HEK293T (cell line): Measurements from ENCODE around the gene CNNM4.

Source experiments
- CTCF ChIA-PET: fragments of 350-600 bp; formaldehyde crosslinking; extraction: SDS; loops from one replicate; lab custom pipeline; 2021; ENCODE audit warnings: antibody characterized with exemption, inconsistent platforms; lab: Yijun Ruan, JAX
- POLR2A ChIA-PET: fragments of 350-600 bp; formaldehyde crosslinking; extraction: SDS; loops from one replicate; lab custom pipeline; 2020; ENCODE audit warnings: antibody characterized with exemption, inconsistent platforms; lab: Yijun Ruan, JAX
- DNase-seq: peaks from one replicate; pipeline ENCODE4 v3.0.0; 2012; ENCODE audit warnings: mixed read lengths; ENCODE audit errors: extremely low spot score
- ARNT ChIP-seq: fragments of 450-650 bp; IDR thresholded peaks from 2 replicates; pipeline ENCODE4 v1.6.1; 2017; ENCODE audit warnings: mild to moderate bottlenecking
- BHLHE40 ChIP-seq: fragments of 450-650 bp; IDR thresholded peaks from 2 replicates; pipeline ENCODE4 v1.6.1; 2016; ENCODE audit warnings: mild to moderate bottlenecking, moderate library complexity, borderline replicate concordance
- CTBP1 ChIP-seq: fragments of 450-650 bp; IDR thresholded peaks from 2 replicates; pipeline ENCODE4 v1.6.1; 2016; ENCODE audit warnings: borderline replicate concordance
- ELF4 ChIP-seq: fragments of 450-650 bp; IDR thresholded peaks from 2 replicates; pipeline ENCODE4 v1.6.1; 2017; ENCODE audit warnings: antibody characterized with exemption
- FOXA1 ChIP-seq: fragments of 450-650 bp; IDR thresholded peaks from 2 replicates; pipeline ENCODE4 v1.6.1; 2016; ENCODE audit warnings: mild to moderate bottlenecking
- FOXK2 ChIP-seq: fragments of 450-650 bp; IDR thresholded peaks from 2 replicates; pipeline ENCODE4 v1.6.1; 2016; ENCODE audit warnings: mild to moderate bottlenecking
- FOXM1 ChIP-seq: fragments of 450-650 bp; IDR thresholded peaks from 2 replicates; pipeline ENCODE4 v1.6.1; 2017; ENCODE audit warnings: mild to moderate bottlenecking, borderline replicate concordance
- HDGF ChIP-seq: fragments of 450-650 bp; IDR thresholded peaks from 2 replicates; pipeline ENCODE4 v1.6.1; 2017; ENCODE audit warnings: antibody characterized with exemption, borderline replicate concordance
- L3MBTL2 ChIP-seq: fragments of 450-650 bp; conservative IDR thresholded peaks from 2 replicates; pipeline ENCODE4 v1.6.1; 2016; ENCODE audit warnings: mild to moderate bottlenecking
- LEF1 ChIP-seq: fragments of 450-650 bp; IDR thresholded peaks from 2 replicates; pipeline ENCODE4 v1.6.1; 2017; ENCODE audit warnings: mild to moderate bottlenecking, borderline replicate concordance
- NFRKB ChIP-seq: fragments of 450-650 bp; IDR thresholded peaks from 2 replicates; pipeline ENCODE4 v1.6.1; 2016; ENCODE audit warnings: mild to moderate bottlenecking, moderate library complexity
- PKNOX1 ChIP-seq: fragments of 450-650 bp; IDR thresholded peaks from 2 replicates; pipeline ENCODE4 v1.6.1; 2016
- SP1 ChIP-seq: fragments of 450-650 bp; IDR thresholded peaks from 2 replicates; pipeline ENCODE4 v1.6.1; 2017
- SUZ12 ChIP-seq: fragments of 450-650 bp; IDR thresholded peaks from 2 replicates; pipeline ENCODE4 v1.6.1; 2016; ENCODE audit warnings: mild to moderate bottlenecking
- TARDBP ChIP-seq: fragments of 450-650 bp; IDR thresholded peaks from 2 replicates; pipeline ENCODE4 v1.6.1; 2016
- ZNF384 ChIP-seq: fragments of 450-650 bp; IDR thresholded peaks from 2 replicates; pipeline ENCODE4 v1.6.1; 2016

CNNM4 gene

GRCh38 chr2:96811917-96812316 is 51.2 kb downstream of the CNNM4 start:
- CTCF ChIA-PET: no interaction called here
- POLR2A ChIA-PET: no interaction called here
- TF ChIP-seq SUZ12: no peak
- no peak for TF ChIP-seq FOXK2
- TF ChIP-seq CTBP1: no peak
- TF ChIP-seq ELF4: no peak
- no peak for TF ChIP-seq SP1
- TF ChIP-seq L3MBTL2: no peak
- no peak for DNase-seq

- POLR2A ChIA-PET: interaction anchor here (1.2 kb wide), 2 partner anchors 44 to 53 kb away, joined by 3 read pairs; partner anchors contain the start of genes ANKRD39 and CNNM4
- TF ChIP-seq ZNF384: no peak
- TF ChIP-seq FOXA1: no peak
- TF ChIP-seq FOXK2: no peak
- TF ChIP-seq LEF1: no peak
- no peak for TF ChIP-seq NFRKB
- no peak for TF ChIP-seq HDGF
- no peak for TF ChIP-seq SUZ12
- TF ChIP-seq L3MBTL2: no peak
- no peak for TF ChIP-seq FOXM1
- no peak for TF ChIP-seq CTBP1
- no peak for TF ChIP-seq TARDBP
- TF ChIP-seq ARNT: no peak
- CTCF ChIA-PET: interaction anchor here (0.6 to 1.0 kb wide), 2 partner anchors 13 to 28 kb away, joined by 4 to 5 read pairs; no protein-coding TSS in a partner anchor
These were observed 53.0 kb downstream of the CNNM4 start for GRCh38 chr2:96813656-96814055.

GRCh38 chr2:96815326-96816126 is 54.8 kb downstream of the CNNM4 start:
- CTCF ChIA-PET: interaction anchor here (0.8 to 1.1 kb wide), 3 partner anchors 15 to 52 kb away, joined by 4 to 5 read pairs (median 5); no protein-coding TSS in a partner anchor
- POLR2A ChIA-PET: interaction anchor here (0.8 to 3.2 kb wide), 16 partner anchors 17 to 191 kb away, joined by 3 to 15 read pairs (median 4); partner anchors contain the start of genes ANKRD39 and KANSL3
- TF ChIP-seq LEF1 (no peak), FOXA1 (no peak)
- peak; percentile 41 for DNase-seq

More at GRCh38 chr2:96813656-96814055, 53.0 kb downstream of the CNNM4 start:
- DNase-seq: no peak

- TF ChIP-seq FOXM1: peak; percentile 35; the same call in 1 of the 2 replicates
- TF ChIP-seq FOXA1: no peak
- no peak for TF ChIP-seq SUZ12
- POLR2A ChIA-PET: interaction anchor here (0.8 to 3.2 kb wide), 19 partner anchors 16 to 281 kb away, joined by 3 to 15 read pairs (median 3); partner anchors contain the start of genes ANKRD39 and KANSL3
- CTCF ChIA-PET: interaction anchor here (0.6 to 0.8 kb wide), 3 partner anchors 16 to 87 kb away, joined by 3 to 5 read pairs (median 4); no protein-coding TSS in a partner anchor
- peak; percentile 96 for DNase-seq
These were observed 55.6 kb downstream of the CNNM4 start, which contains the start of gene CNNM3 for GRCh38 chr2:96816127-96816835. TSS of gene CNNM3 (plus strand) at chr2:96816268. CDS start at chr2:96816278, 10 bp downstream.

- no peak for DNase-seq
- ChIA-PET CTCF (interaction anchor here (0.6 kb wide), 1 partner anchor 88 kb away, joined by 3 read pairs; no protein-coding TSS in a partner anchor), POLR2A (interaction anchor here (0.8 to 3.2 kb wide), 18 partner anchors 16 to 281 kb away, joined by 3 to 15 read pairs (median 4); partner anchors contain the start of genes ANKRD39 and KANSL3)
- TF ChIP-seq PKNOX1 (no peak), CTBP1 (no peak), L3MBTL2 (peak; percentile 41; the same call in 1 of the 2 replicates)
These were observed 56.4 kb downstream of the CNNM4 start for GRCh38 chr2:96816836-96817702.

GRCh38 chr2:96817882-96818281 is 57.2 kb downstream of the CNNM4 start:
- DNase-seq: no peak
- CTCF ChIA-PET: interaction anchor here (0.6 kb wide), 1 partner anchor 10 kb away, joined by 3 read pairs; no protein-coding TSS in a partner anchor

More at GRCh38 chr2:96817882-96818281, 57.2 kb downstream of the CNNM4 start:
- POLR2A ChIA-PET: interaction anchor here (1.2 to 3.2 kb wide), 2 partner anchors 55 to 130 kb away, joined by 3 to 15 read pairs; no protein-coding TSS in a partner anchor
- TF ChIP-seq ZNF384: no peak
- no peak for TF ChIP-seq ARNT
- no peak for TF ChIP-seq PKNOX1
- TF ChIP-seq CTBP1: no peak
- no peak for TF ChIP-seq LEF1
- no peak for TF ChIP-seq FOXA1
- no peak for TF ChIP-seq FOXK2
- no peak for TF ChIP-seq L3MBTL2
- TF ChIP-seq ELF4: no peak
- TF ChIP-seq BHLHE40: no peak
